ENCODE measurements around the gene CHAMP1.

CHAMP1 gene

GRCh38 chr13:114288157-114288591, 26.1 kb upstream of the CHAMP1 start:
- TF ChIP-seq EZH2 (IDR thresholded peaks at IDR 0.05) (no peak), FOXP2 (optimal IDR thresholded peaks at IDR 0.05; ENCODE audit: control extremely low read depth, extremely low read length, insufficient read depth) (no peak), POLR2AphosphoS5 (IDR thresholded peaks at IDR 0.05; ENCODE audit: borderline replicate concordance, low read depth, low read length) (no peak)
- DNase-seq (ENCODE audit: low read depth, low spot score): no peak
- Histone ChIP-seq H3K36me3 (ENCODE audit: insufficient read depth, low read length) (peaks cover 70% of the 10 kb centered on the region), H3K9ac (ENCODE audit: insufficient read length) (no peak overlapping the region), H3K9me3 (ENCODE audit: low read depth, low read length) (no peaks in the 10 kb centered on the region), H3K4me3 (no peak overlapping the region), H3K27ac (no peak overlapping the region)

GRCh38 chr13:114296448-114296847, 17.9 kb upstream of the CHAMP1 start:
- no peak overlapping the region for H3K27ac ChIP-seq
- H3K4me3 ChIP-seq: no peak overlapping the region
- no peak overlapping the region for H3K9ac ChIP-seq (ENCODE audit: insufficient read length)
- no peaks in the 10 kb centered on the region for H3K9me3 ChIP-seq (ENCODE audit: low read depth, low read length)
- H3K36me3 ChIP-seq (ENCODE audit: insufficient read depth, low read length): peaks cover 35% of the 10 kb centered on the region
- TF ChIP-seq POLR2AphosphoS5 (IDR thresholded peaks at IDR 0.05; ENCODE audit: borderline replicate concordance, low read depth, low read length) (no peak), EZH2 (IDR thresholded peaks at IDR 0.05) (no peak), FOXP2 (optimal IDR thresholded peaks at IDR 0.05; ENCODE audit: control extremely low read depth, extremely low read length, insufficient read depth) (no peak)
- DNase-seq (ENCODE audit: low read depth, low spot score): no peak

GRCh38 chr13:114296902-114297301, 17.4 kb upstream of the CHAMP1 start:
- peaks cover 35% of the 10 kb centered on the region for H3K36me3 ChIP-seq (ENCODE audit: insufficient read depth, low read length)

GRCh38 chr13:114298866-114299265, 15.4 kb upstream of the CHAMP1 start:
- no peak for DNase-seq (ENCODE audit: low read depth, low spot score)
- Histone ChIP-seq H3K9me3 (ENCODE audit: low read depth, low read length) (no peaks in the 10 kb centered on the region), H3K27ac (no peak overlapping the region), H3K9ac (ENCODE audit: insufficient read length) (no peak overlapping the region), H3K36me3 (ENCODE audit: insufficient read depth, low read length) (peaks cover 40% of the 10 kb centered on the region), H3K4me3 (no peak overlapping the region)
- no peak for TF ChIP-seq EZH2 (IDR thresholded peaks at IDR 0.05)
- no peak for TF ChIP-seq POLR2AphosphoS5 (IDR thresholded peaks at IDR 0.05; ENCODE audit: borderline replicate concordance, low read depth, low read length)
- TF ChIP-seq FOXP2 (optimal IDR thresholded peaks at IDR 0.05; ENCODE audit: control extremely low read depth, extremely low read length, insufficient read depth): no peak

More at GRCh38 chr13:114296902-114297301, 17.4 kb upstream of the CHAMP1 start:
- Histone ChIP-seq H3K9me3 (ENCODE audit: low read depth, low read length) (no peaks in the 10 kb centered on the region), H3K4me3 (no peak overlapping the region), H3K27ac (no peak overlapping the region), H3K9ac (ENCODE audit: insufficient read length) (no peak overlapping the region)
- DNase-seq (ENCODE audit: low read depth, low spot score): no peak
- TF ChIP-seq FOXP2 (optimal IDR thresholded peaks at IDR 0.05; ENCODE audit: control extremely low read depth, extremely low read length, insufficient read depth) (no peak), EZH2 (IDR thresholded peaks at IDR 0.05) (no peak), POLR2AphosphoS5 (IDR thresholded peaks at IDR 0.05; ENCODE audit: borderline replicate concordance, low read depth, low read length) (no peak)

- DNase-seq (ENCODE audit: low read depth, low spot score): no peak
- Histone ChIP-seq H3K9ac (ENCODE audit: insufficient read length) (no peak overlapping the region), H3K36me3 (ENCODE audit: insufficient read depth, low read length) (peaks cover 49% of the 10 kb centered on the region), H3K9me3 (ENCODE audit: low read depth, low read length) (no peaks in the 10 kb centered on the region), H3K4me3 (no peak overlapping the region), H3K27ac (no peak overlapping the region)
- no peak for TF ChIP-seq FOXP2 (optimal IDR thresholded peaks at IDR 0.05; ENCODE audit: control extremely low read depth, extremely low read length, insufficient read depth)
- TF ChIP-seq POLR2AphosphoS5 (IDR thresholded peaks at IDR 0.05; ENCODE audit: borderline replicate concordance, low read depth, low read length): no peak
- TF ChIP-seq EZH2 (IDR thresholded peaks at IDR 0.05): no peak
These were observed 14.5 kb upstream of the CHAMP1 start for GRCh38 chr13:114299604-114300305.

- H3K36me3 ChIP-seq (ENCODE audit: insufficient read depth, low read length): peaks cover 55% of the 10 kb centered on the region
- no peak overlapping the region for H3K9ac ChIP-seq (ENCODE audit: insufficient read length)
- H3K9me3 ChIP-seq (ENCODE audit: low read depth, low read length): no peaks in the 10 kb centered on the region
- no peak for DNase-seq (ENCODE audit: low read depth, low spot score)
- H3K4me3 ChIP-seq: no peak overlapping the region
- TF ChIP-seq POLR2AphosphoS5 (IDR thresholded peaks at IDR 0.05; ENCODE audit: borderline replicate concordance, low read depth, low read length) (no peak), FOXP2 (optimal IDR thresholded peaks at IDR 0.05; ENCODE audit: control extremely low read depth, extremely low read length, insufficient read depth) (no peak), EZH2 (IDR thresholded peaks at IDR 0.05) (no peak)
- no peak overlapping the region for H3K27ac ChIP-seq
These were observed 10.5 kb upstream of the CHAMP1 start for GRCh38 chr13:114303700-114304327.

- Histone ChIP-seq H3K9me3 (ENCODE audit: low read depth, low read length) (no peaks in the 10 kb centered on the region), H3K36me3 (ENCODE audit: insufficient read depth, low read length) (peaks cover 48% of the 10 kb centered on the region; the same call in 1 of the 2 replicates)
These were observed 9.8 kb upstream of the CHAMP1 start for GRCh38 chr13:114304346-114305034.

GRCh38 chr13:114309086-114309485, 5.2 kb upstream of the CHAMP1 start:
- Histone ChIP-seq H3K9me3 (ENCODE audit: low read depth, low read length) (no peaks in the 10 kb centered on the region), H3K27ac (no peak overlapping the region)
- TF ChIP-seq FOXP2 (optimal IDR thresholded peaks at IDR 0.05; ENCODE audit: control extremely low read depth, extremely low read length, insufficient read depth): no peak
- TF ChIP-seq EZH2 (IDR thresholded peaks at IDR 0.05): no peak
- no peak for TF ChIP-seq POLR2AphosphoS5 (IDR thresholded peaks at IDR 0.05; ENCODE audit: borderline replicate concordance, low read depth, low read length)

More at GRCh38 chr13:114304346-114305034, 9.8 kb upstream of the CHAMP1 start:
- H3K4me3 ChIP-seq: no peak overlapping the region
- TF ChIP-seq POLR2AphosphoS5 (IDR thresholded peaks at IDR 0.05; ENCODE audit: borderline replicate concordance, low read depth, low read length): no peak
- TF ChIP-seq EZH2 (IDR thresholded peaks at IDR 0.05): no peak
- TF ChIP-seq FOXP2 (optimal IDR thresholded peaks at IDR 0.05; ENCODE audit: control extremely low read depth, extremely low read length, insufficient read depth): no peak
- H3K27ac ChIP-seq: no peak overlapping the region
- DNase-seq (ENCODE audit: low read depth, low spot score): no peak
- no peak overlapping the region for H3K9ac ChIP-seq (ENCODE audit: insufficient read length)

More at GRCh38 chr13:114309086-114309485, 5.2 kb upstream of the CHAMP1 start:
- H3K36me3 ChIP-seq (ENCODE audit: insufficient read depth, low read length): peaks cover 19% of the 10 kb centered on the region; the same call in 1 of the 2 replicates
- H3K9ac ChIP-seq (ENCODE audit: insufficient read length): no peak overlapping the region
- no peak for DNase-seq (ENCODE audit: low read depth, low spot score)
- H3K4me3 ChIP-seq: no peak overlapping the region
